Calu3 (cell line): ENCODE data around the gene ZNF583. TPM values are rescaled to one million over a fixed set of nuclear protein-coding genes. Genes with fewer than 3 reads are reported as not detected.

Experiments used
- BruUV-seq: library from RNA; stranded (reverse); fragments of 400-500 nt; replicated peaks from 2 replicates; lab custom pipeline; 2021; lab: Mats Ljungman, UMichigan
- CTCF ChIA-PET: fragments of 300-600 bp; sonication (Branson Sonifier 250); formaldehyde crosslinking; loops from one replicate; lab custom pipeline; 2022; ENCODE audit warnings: antibody characterized with exemption; lab: Charles Lee
- DNase-seq: peaks from one replicate; pipeline ENCODE4 v3.0.0; 2022
- H3K27ac Mint-ChIP-seq: one replicate; pipeline ENCODE4 v1.8.0; 2022; ENCODE audit warnings: mixed read lengths; ENCODE audit not compliant: unreplicated experiment
- H3K27me3 Mint-ChIP-seq: one replicate; pipeline ENCODE4 v1.8.0; 2022; ENCODE audit warnings: mixed read lengths; ENCODE audit not compliant: unreplicated experiment
- H3K36me3 Mint-ChIP-seq: one replicate; pipeline ENCODE4 v1.8.0; 2022; ENCODE audit warnings: mild to moderate bottlenecking, moderate library complexity, mixed read lengths; ENCODE audit not compliant: insufficient read depth, unreplicated experiment
- H3K4me1 Mint-ChIP-seq: one replicate; pipeline ENCODE4 v1.8.0; 2022; ENCODE audit warnings: mild to moderate bottlenecking, low read depth, mixed read lengths; ENCODE audit not compliant: unreplicated experiment
- H3K4me3 Mint-ChIP-seq: one replicate; pipeline ENCODE4 v1.8.0; 2022; ENCODE audit warnings: mild to moderate bottlenecking, low read depth, moderate library complexity, mixed read lengths; ENCODE audit not compliant: unreplicated experiment
- H3K9me3 Mint-ChIP-seq: one replicate; pipeline ENCODE4 v1.8.0; 2022; ENCODE audit warnings: low read depth, mixed read lengths; ENCODE audit not compliant: unreplicated experiment
- intact Hi-C: fragments of 100-400 bp; cut with micrococcal nuclease; formaldehyde crosslinking; loops from one replicate; pipeline ENCODE4 v1.10.0; 2022; ENCODE audit not compliant: unreplicated experiment
- total RNA-seq: library from RNA; stranded (reverse); gene quantifications from 2 replicates; pipeline ENCODE4 v1.2.3, GENCODE V29; 2022
- TF ChIP-seq, protein P1 (sequence below): fragments of 200-600 bp; IDR thresholded peaks from one replicate; pipeline ENCODE4 v1.8.0; 2022; ENCODE audit warnings: antibody characterized with exemption; ENCODE audit not compliant: unreplicated experiment

ZNF583 gene
- total RNA-seq, 1 experiment from 2014 or later, result 2.3 TPM

DNA sequence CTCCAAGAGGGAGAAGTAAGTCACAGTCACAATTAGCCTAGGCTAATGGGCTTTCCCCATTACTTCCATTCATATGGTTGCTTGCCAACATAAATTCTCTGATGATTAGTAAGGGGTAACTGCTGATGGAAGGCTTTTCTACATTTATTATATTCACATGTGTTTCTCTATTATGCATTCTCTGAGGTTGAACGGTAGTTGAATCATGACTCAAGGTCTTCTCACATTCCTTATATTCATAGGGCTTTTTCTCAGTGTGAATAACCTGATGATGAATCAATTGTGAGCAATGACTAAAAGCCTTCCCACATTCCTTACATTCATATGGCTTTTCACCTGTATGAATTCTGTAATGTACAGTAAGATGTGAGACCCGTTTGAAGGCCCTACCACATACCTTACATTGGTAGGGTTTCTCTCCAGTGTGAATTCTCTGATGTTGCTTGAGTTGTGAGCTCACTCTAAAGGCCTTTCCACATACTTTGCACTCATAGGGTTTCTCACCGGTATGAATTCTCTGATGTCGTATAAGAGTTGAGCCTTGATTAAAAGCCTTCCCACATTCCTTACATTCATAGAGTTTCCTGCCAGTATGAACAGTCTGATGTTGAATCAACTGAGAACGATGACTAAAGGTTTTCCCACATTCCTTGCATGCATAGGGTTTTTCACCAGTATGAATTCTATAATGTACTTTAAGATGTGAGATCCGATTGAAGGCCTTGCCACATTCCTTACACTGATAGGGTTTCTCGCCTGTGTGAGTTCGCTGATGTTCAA, 20.1 kb upstream of the ZNF583 start:
- BruUV-seq, result no TSS peak
- CTCF ChIA-PET, result no interaction called here
- Mint-ChIP-seq H3K27me3 (no peaks in the 10 kb centered on the region), H3K36me3 (no peaks in the 10 kb centered on the region), H3K4me3 (no peak overlapping the region), H3K9me3 (peaks cover 25% of the 10 kb centered on the region), H3K4me1 (no peaks in the 10 kb centered on the region), H3K27ac (no peak overlapping the region)
- TF ChIP-seq, protein P1, sequence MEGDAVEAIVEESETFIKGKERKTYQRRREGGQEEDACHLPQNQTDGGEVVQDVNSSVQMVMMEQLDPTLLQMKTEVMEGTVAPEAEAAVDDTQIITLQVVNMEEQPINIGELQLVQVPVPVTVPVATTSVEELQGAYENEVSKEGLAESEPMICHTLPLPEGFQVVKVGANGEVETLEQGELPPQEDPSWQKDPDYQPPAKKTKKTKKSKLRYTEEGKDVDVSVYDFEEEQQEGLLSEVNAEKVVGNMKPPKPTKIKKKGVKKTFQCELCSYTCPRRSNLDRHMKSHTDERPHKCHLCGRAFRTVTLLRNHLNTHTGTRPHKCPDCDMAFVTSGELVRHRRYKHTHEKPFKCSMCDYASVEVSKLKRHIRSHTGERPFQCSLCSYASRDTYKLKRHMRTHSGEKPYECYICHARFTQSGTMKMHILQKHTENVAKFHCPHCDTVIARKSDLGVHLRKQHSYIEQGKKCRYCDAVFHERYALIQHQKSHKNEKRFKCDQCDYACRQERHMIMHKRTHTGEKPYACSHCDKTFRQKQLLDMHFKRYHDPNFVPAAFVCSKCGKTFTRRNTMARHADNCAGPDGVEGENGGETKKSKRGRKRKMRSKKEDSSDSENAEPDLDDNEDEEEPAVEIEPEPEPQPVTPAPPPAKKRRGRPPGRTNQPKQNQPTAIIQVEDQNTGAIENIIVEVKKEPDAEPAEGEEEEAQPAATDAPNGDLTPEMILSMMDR, result no peak
- intact Hi-C loops, result no loop called here
- no peak for DNase-seq

DNA sequence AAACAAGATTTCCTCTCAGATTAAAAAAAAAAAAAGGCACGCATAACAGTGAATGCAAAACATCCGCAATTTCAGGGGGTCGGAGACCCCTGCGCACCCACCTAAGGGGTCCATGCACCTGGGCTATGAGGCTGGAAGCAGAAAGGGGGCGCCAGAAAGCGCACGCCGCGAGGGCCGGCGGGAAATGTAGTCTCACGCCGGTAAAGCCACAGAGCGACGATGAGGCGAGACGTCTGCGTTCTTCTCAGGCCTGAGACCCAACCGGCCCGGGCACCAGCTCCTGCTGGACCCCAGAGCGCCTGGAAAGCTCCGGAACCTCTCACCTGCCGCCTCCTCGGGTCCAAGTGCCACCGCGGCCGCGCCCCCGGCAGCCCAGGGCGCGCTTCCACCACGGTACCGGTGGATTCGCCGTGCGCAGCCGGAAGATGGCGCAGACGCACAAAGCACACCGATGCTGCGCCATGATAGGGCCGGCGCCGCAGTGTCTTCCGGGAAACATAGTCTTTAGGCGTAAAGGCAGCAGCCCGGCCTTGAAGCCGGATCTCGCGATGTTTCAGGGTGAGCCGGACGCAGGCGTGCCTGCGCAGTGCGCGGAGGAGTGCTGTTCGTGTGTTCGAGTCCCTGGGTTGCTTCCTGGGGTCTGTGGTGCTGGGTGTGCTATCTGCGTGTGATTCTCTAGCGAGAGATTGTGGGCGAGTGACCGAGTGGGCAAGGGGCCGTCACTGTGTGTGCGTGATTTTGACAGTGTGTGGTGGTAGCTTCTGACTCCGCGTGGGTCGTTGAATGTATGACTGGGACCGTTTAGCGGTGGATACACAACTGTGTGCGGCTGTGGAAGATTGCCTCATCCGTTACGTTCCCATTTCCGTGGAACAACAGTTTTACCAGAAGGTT, 10.8 kb upstream of the ZNF583 start, which contains the start of gene ZNF582:
Gene ZNF582, minus strand, starts transcription at position 416 of the 894 bp plus-strand sequence. CDS start 1,782 bp downstream, outside the sequence.
- DNase-seq, result peak; percentile 89
- Mint-ChIP-seq H3K9me3 (peaks cover 36% of the 10 kb centered on the region), H3K4me1 (peaks cover 8% of the 10 kb centered on the region), H3K36me3 (peaks cover 8% of the 10 kb centered on the region), H3K27ac (peak within 1 kb of the TSS; percentile 96), H3K4me3 (peak within 1 kb of the TSS; percentile 95), H3K27me3 (no peaks in the 10 kb centered on the region)
- CTCF ChIA-PET, result no interaction called here
- TSS peak; percentile 74 for BruUV-seq
- TF ChIP-seq, protein P1, result no peak
- intact Hi-C loops, result no loop called here

DNA sequence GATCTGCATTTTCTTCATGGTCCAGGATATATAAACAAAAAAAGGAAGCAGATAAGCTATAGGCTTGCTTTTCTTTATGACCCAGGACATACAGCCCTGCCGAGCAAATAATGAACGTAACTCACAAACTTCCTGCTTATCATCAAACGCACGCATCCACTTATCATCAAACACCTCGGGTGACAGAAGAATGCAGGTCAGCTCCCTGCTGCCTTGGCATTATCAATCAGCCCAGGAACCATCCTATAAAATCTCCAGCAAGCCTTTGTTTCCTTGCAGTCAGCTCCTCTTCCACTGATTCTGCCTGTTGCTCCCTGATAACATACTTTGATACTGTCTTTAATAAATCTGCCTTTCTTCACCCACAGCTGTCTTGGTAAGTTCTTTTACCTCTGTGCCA, 5.3 kb upstream of the ZNF583 start:
- H3K27ac Mint-ChIP-seq, result no peak overlapping the region
- intact Hi-C loops, result no loop called here
- H3K4me1 Mint-ChIP-seq, result peaks cover 1% of the 10 kb centered on the region
- CTCF ChIA-PET, result no interaction called here
- no peak overlapping the region for H3K4me3 Mint-ChIP-seq
- H3K9me3 Mint-ChIP-seq, result peaks cover 40% of the 10 kb centered on the region
- H3K27me3 Mint-ChIP-seq, result no peaks in the 10 kb centered on the region
- H3K36me3 Mint-ChIP-seq, result peaks cover 7% of the 10 kb centered on the region
- TF ChIP-seq, protein P1, result no peak
- no TSS peak for BruUV-seq
- no peak for DNase-seq

DNA sequence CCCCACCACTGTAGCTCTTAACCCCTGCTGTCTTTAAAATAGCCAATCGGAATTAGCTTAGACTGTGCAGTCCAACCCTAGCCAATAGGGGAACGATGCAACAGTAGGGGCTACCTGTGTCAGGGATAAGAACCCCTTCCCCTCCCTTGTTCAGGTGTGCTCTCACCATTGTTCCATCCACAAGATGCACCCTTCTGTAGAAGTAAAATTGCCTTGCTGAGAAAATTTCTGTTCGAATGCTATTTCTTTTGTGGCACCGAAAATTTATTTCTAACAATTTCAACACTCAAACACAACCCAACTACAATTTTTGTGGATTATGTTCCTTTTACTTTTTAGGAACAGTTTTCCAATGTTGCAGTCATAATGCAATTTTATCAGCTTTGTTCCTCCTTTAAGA, 3.6 kb upstream of the ZNF583 start:
- no peak for DNase-seq
- BruUV-seq, result no TSS peak
- peaks cover 15% of the 10 kb centered on the region for H3K4me1 Mint-ChIP-seq
- H3K9me3 Mint-ChIP-seq, result peaks cover 46% of the 10 kb centered on the region
- no peak overlapping the region for H3K27ac Mint-ChIP-seq
- H3K36me3 Mint-ChIP-seq, result peaks cover 16% of the 10 kb centered on the region
- TF ChIP-seq, protein P1, result no peak
- no peaks in the 10 kb centered on the region for H3K27me3 Mint-ChIP-seq
- CTCF ChIA-PET, result interaction anchor here (0.7 kb wide), 1 partner anchor 296 kb away, joined by 6 read pairs; no protein-coding TSS in a partner anchor
- no peak overlapping the region for H3K4me3 Mint-ChIP-seq
- intact Hi-C loops, result no loop called here
